ENCODE data around the gene RIMKLA.

DNA sequence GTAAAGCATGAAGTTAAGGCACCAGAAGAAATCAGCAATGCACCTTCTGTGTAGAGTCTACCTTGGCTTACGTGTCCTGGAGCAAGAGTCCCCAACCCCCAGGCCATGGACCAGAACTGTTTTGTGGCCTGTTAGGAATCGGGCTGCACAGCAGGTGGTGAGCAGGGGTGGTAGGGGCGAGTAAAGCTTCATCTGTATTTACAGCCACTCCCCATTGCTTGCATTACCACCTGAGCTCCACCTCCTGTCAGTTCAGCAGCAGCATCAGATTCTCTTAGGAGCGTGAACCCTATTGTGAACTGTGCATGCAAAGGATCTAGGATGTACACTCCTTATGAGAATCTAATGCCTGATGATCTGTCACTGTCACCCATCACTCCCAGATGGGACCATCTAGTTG lies 53.7 kb downstream of the RIMKLA start:
- TF ChIP-seq, protein P1, sequence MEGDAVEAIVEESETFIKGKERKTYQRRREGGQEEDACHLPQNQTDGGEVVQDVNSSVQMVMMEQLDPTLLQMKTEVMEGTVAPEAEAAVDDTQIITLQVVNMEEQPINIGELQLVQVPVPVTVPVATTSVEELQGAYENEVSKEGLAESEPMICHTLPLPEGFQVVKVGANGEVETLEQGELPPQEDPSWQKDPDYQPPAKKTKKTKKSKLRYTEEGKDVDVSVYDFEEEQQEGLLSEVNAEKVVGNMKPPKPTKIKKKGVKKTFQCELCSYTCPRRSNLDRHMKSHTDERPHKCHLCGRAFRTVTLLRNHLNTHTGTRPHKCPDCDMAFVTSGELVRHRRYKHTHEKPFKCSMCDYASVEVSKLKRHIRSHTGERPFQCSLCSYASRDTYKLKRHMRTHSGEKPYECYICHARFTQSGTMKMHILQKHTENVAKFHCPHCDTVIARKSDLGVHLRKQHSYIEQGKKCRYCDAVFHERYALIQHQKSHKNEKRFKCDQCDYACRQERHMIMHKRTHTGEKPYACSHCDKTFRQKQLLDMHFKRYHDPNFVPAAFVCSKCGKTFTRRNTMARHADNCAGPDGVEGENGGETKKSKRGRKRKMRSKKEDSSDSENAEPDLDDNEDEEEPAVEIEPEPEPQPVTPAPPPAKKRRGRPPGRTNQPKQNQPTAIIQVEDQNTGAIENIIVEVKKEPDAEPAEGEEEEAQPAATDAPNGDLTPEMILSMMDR (CRISPR knock-in tag; IDR thresholded peaks at IDR 0.05): no peak
- TF ChIP-seq ZNF572 (CRISPR knock-in tag; IDR thresholded peaks at IDR 0.05): no peak
- TF ChIP-seq, protein P2, sequence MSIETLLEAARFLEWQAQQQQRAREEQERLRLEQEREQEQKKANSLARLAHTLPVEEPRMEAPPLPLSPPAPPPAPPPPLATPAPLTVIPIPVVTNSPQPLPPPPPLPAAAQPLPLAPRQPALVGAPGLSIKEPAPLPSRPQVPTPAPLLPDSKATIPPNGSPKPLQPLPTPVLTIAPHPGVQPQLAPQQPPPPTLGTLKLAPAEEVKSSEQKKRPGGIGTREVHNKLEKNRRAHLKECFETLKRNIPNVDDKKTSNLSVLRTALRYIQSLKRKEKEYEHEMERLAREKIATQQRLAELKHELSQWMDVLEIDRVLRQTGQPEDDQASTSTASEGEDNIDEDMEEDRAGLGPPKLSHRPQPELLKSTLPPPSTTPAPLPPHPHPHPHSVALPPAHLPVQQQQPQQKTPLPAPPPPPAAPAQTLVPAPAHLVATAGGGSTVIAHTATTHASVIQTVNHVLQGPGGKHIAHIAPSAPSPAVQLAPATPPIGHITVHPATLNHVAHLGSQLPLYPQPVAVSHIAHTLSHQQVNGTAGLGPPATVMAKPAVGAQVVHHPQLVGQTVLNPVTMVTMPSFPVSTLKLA (IDR thresholded peaks at IDR 0.05): no peak

All from HepG2 (cell line).